ENCODE results near the gene TRAPPC2L.

GRCh38 chr16:88906535-88907105 is 49.7 kb downstream of the TRAPPC2L start:
- TF ChIP-seq ZNF384 (IDR thresholded peaks at IDR 0.05) = no peak
- TF ChIP-seq ARNT (IDR thresholded peaks at IDR 0.05) = no peak
- no peak for TF ChIP-seq TARDBP (IDR thresholded peaks at IDR 0.05)
- no peak for TF ChIP-seq SP1 (IDR thresholded peaks at IDR 0.05)
- no peak for TF ChIP-seq BHLHE40 (IDR thresholded peaks at IDR 0.05; ENCODE audit: borderline replicate concordance)
- TF ChIP-seq FOXK2 (IDR thresholded peaks at IDR 0.05) = no peak
- no peak for TF ChIP-seq FOXA1 (IDR thresholded peaks at IDR 0.05)
- no peak for TF ChIP-seq L3MBTL2 (conservative IDR thresholded peaks at IDR 0.05)
- TF ChIP-seq FOXM1 (IDR thresholded peaks at IDR 0.05; ENCODE audit: borderline replicate concordance) = no peak
- no peak for TF ChIP-seq LEF1 (IDR thresholded peaks at IDR 0.05; ENCODE audit: borderline replicate concordance)
- no peak for TF ChIP-seq SUZ12 (IDR thresholded peaks at IDR 0.05)

All from HEK293T (cell line).